ENCODE results near the gene NHP2. TPM values are rescaled to one million over a fixed set of nuclear protein-coding genes. Genes with fewer than 3 reads are reported as not detected.

Gene NHP2
- total RNA-seq, 1 experiment from 2014 or later, result 221 TPM

- H4K20me1 ChIP-seq (ENCODE audit: insufficient read depth), result no peaks in the 10 kb centered on the region
- BruUV-seq (replicated peaks), result no TSS peak
- no peaks in the 10 kb centered on the region for H3K9me3 ChIP-seq (ENCODE audit: insufficient read depth, low read depth)
- peak overlapping the region; percentile 94 for H3K27ac ChIP-seq
- peak overlapping the region; percentile 32; the same call in 1 of the 2 replicates for H3K4me3 ChIP-seq
- DNase-seq, result peak; percentile 63 to 80
- CTCF ChIA-PET, result interaction anchor here (0.5 to 1.1 kb wide), 5 partner anchors 18 to 49 kb away, joined by 3 to 6 read pairs (median 6); no protein-coding TSS in a partner anchor
- peaks cover 31% of the 10 kb centered on the region for H3K4me1 ChIP-seq (replicated peaks; ENCODE audit: insufficient read depth)
- POLR2A ChIA-PET (ENCODE audit: unreplicated experiment), result interaction anchor here (0.5 to 0.7 kb wide), 3 partner anchors 30 to 511 kb away, joined by 4 to 5 read pairs (median 5); partner anchors contain the start of gene NHP2
- peaks cover 18% of the 10 kb centered on the region for H3F3A ChIP-seq (ENCODE audit: insufficient read depth, low read depth)
- H3K9me2 ChIP-seq (ENCODE audit: insufficient read depth), result no peaks in the 10 kb centered on the region
- intact Hi-C loops (cut with micrococcal nuclease; ENCODE audit: unreplicated experiment), result no loop called here
- no peaks in the 10 kb centered on the region for H3K27me3 ChIP-seq (ENCODE audit: insufficient read depth, low read depth)
- H2AFZ ChIP-seq, result no peak overlapping the region
- TF ChIP-seq CTCF (conservative IDR thresholded peaks at IDR 0.05), result no peak
- TF ChIP-seq EZH2 (IDR thresholded peaks at IDR 0.05; ENCODE audit: low read depth), result no peak
- no peaks in the 10 kb centered on the region for H3K36me3 ChIP-seq (ENCODE audit: low read depth)
- no peaks in the 10 kb centered on the region for H3K79me2 ChIP-seq (ENCODE audit: low read depth)
- H3K4me2 ChIP-seq, result peak overlapping the region; percentile 77
These were observed 30.4 kb downstream of the NHP2 start for GRCh38 chr5:178123094-178123965.

GRCh38 chr5:178122346-178122745, 31.3 kb downstream of the NHP2 start:
- intact Hi-C loops (cut with micrococcal nuclease; ENCODE audit: unreplicated experiment), result no loop called here
- H3K4me3 ChIP-seq, result no peak overlapping the region
- H3F3A ChIP-seq (ENCODE audit: insufficient read depth, low read depth), result peaks cover 18% of the 10 kb centered on the region
- H3K4me2 ChIP-seq, result no peak overlapping the region
- H3K4me1 ChIP-seq (replicated peaks; ENCODE audit: insufficient read depth), result peaks cover 29% of the 10 kb centered on the region
- BruUV-seq (replicated peaks), result no TSS peak
- CTCF ChIA-PET, result no interaction called here
- H3K27me3 ChIP-seq (ENCODE audit: insufficient read depth, low read depth), result no peaks in the 10 kb centered on the region
- DNase-seq, result no peak
- POLR2A ChIA-PET (ENCODE audit: unreplicated experiment), result no interaction called here
- H3K27ac ChIP-seq, result no peak overlapping the region
- H3K9me2 ChIP-seq (ENCODE audit: insufficient read depth), result no peaks in the 10 kb centered on the region
- no peaks in the 10 kb centered on the region for H4K20me1 ChIP-seq (ENCODE audit: insufficient read depth)
- H3K79me2 ChIP-seq (ENCODE audit: low read depth), result no peaks in the 10 kb centered on the region
- H3K9me3 ChIP-seq (ENCODE audit: insufficient read depth, low read depth), result no peaks in the 10 kb centered on the region
- TF ChIP-seq EZH2 (IDR thresholded peaks at IDR 0.05; ENCODE audit: low read depth) (no peak), CTCF (conservative IDR thresholded peaks at IDR 0.05) (no peak)
- no peaks in the 10 kb centered on the region for H3K36me3 ChIP-seq (ENCODE audit: low read depth)
- H2AFZ ChIP-seq, result no peak overlapping the region

- DNase-seq, result no peak
- Histone ChIP-seq H3K4me1 (replicated peaks; ENCODE audit: insufficient read depth) (peaks cover 24% of the 10 kb centered on the region), H3K9me3 (ENCODE audit: insufficient read depth, low read depth) (no peaks in the 10 kb centered on the region), H3K4me2 (no peak overlapping the region), H3F3A (ENCODE audit: insufficient read depth, low read depth) (peaks cover 18% of the 10 kb centered on the region), H3K27ac (no peak overlapping the region), H3K4me3 (no peak overlapping the region), H3K36me3 (ENCODE audit: low read depth) (no peaks in the 10 kb centered on the region), H3K9me2 (ENCODE audit: insufficient read depth) (no peaks in the 10 kb centered on the region), H4K20me1 (ENCODE audit: insufficient read depth) (no peaks in the 10 kb centered on the region), H2AFZ (no peak overlapping the region), H3K79me2 (ENCODE audit: low read depth) (no peaks in the 10 kb centered on the region), H3K27me3 (ENCODE audit: insufficient read depth, low read depth) (no peaks in the 10 kb centered on the region)
- ChIA-PET POLR2A (ENCODE audit: unreplicated experiment) (interaction anchor here (0.6 kb wide), 1 partner anchor 44 kb away, joined by 6 read pairs; no protein-coding TSS in a partner anchor), CTCF (interaction anchor here (0.6 kb wide), 1 partner anchor 23 kb away, joined by 4 read pairs; no protein-coding TSS in a partner anchor)
- no TSS peak for BruUV-seq (replicated peaks)
- intact Hi-C loops (cut with micrococcal nuclease; ENCODE audit: unreplicated experiment), result no loop called here
- TF ChIP-seq EZH2 (IDR thresholded peaks at IDR 0.05; ENCODE audit: low read depth) (no peak), CTCF (conservative IDR thresholded peaks at IDR 0.05) (no peak)
These were observed 32.1 kb downstream of the NHP2 start for GRCh38 chr5:178121391-178122276.
